ENCODE data around the gene PLA2G6. TPM values are rescaled to one million over a fixed set of nuclear protein-coding genes. Genes with fewer than 3 reads are reported as not detected.

PLA2G6 gene
- total and polyA plus RNA-seq, 2 of the 8 experiments (the other 6 are each of a cell fraction or from before 2014, with no cell fraction given), result 13.2 to 21.0 TPM

GRCh38 chr22:38132136-38132535 lies 49.5 kb downstream of the PLA2G6 start (continued):
- TF ChIP-seq BACH1 (IDR thresholded peaks at IDR 0.05; ENCODE audit: low read length), result no peak
